SK-N-MC (cell line): ENCODE data around the gene GLS.

Source experiments
- EZH2 ChIP-seq: fragments of 200-600 bp; sonication (generic); IDR thresholded peaks from one replicate; pipeline ENCODE4 v1.6.1; 2017; ENCODE audit warnings: antibody characterized with exemption
- POLR2AphosphoS5 ChIP-seq: IDR thresholded peaks from 2 replicates; pipeline ENCODE4 v1.6.1; 2012; ENCODE audit warnings: mild to moderate bottlenecking, low read depth, low read length, borderline replicate concordance

GRCh38 chr2:190888449-190888848, 7.8 kb downstream of the GLS start:
- TF ChIP-seq POLR2AphosphoS5 (no peak), EZH2 (no peak)
